CD4-positive, alpha-beta T cell treated with Interleukin-1 beta for 1 hour (primary cell): Measurements from ENCODE around the gene BTBD9.

ENCODE experiments used
- DNase-seq, 2 donors: peaks; one replicate each; pipeline ENCODE4 v3.0.0-alpha.2; 2020 to 2022

Gene BTBD9

DNA sequence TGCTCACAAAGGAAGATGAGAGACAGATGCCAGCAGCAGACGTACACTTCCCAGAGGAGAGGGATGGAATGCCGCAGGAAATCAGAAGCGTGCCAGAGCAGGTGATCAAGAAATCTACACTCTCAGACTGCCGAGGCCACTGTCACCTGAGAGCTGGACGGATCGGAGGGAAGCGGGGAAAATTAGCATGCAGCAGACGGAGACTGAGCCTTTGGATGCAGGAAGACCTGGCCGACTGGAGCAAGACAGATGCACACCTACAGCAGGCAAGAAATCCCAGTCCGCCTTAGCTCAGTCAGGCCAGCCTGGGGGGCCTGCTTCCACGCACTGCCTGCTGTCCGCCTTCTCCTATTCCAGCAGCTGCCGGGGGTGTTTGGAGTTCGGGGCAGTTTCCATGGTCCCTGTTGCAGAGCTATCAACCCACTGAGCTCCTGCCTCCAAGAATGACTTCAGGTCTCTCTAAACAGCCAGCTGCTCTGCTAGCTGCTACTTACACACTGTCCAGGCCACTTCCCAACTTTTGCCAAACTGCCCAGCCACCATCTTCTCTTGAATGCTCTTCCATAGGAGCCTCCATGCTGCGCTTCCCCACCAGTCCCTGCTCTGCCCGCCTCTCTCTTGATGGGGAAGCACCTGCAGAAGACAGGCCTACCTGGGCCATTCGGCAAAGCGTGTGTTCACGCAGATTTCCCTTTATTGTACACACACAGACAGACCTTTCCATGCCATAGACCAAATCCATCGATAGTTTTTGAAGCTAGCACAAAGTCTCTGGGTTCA is 451.7 kb downstream of the BTBD9 start:
- no peak for DNase-seq

DNA sequence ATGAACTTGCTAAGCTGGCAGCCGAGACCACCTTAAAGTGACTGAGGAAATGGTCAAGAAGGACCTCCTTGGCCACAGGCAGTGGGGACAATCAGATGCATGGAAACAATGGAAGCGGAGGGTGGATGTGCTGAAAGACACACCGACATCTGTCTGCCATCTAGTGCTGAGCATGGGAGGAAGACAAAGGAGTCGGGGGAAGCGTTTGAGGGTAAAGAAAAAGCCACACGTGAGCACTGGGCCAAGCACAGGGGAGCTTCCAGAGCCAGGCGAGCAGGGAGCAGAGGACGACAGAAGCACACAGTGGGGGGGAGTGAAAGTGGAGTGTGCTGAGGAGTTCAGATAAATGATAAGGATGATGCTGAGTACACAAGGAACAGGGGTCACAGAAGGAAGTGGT is 452.4 kb downstream of the BTBD9 start:
- no peak for DNase-seq

DNA sequence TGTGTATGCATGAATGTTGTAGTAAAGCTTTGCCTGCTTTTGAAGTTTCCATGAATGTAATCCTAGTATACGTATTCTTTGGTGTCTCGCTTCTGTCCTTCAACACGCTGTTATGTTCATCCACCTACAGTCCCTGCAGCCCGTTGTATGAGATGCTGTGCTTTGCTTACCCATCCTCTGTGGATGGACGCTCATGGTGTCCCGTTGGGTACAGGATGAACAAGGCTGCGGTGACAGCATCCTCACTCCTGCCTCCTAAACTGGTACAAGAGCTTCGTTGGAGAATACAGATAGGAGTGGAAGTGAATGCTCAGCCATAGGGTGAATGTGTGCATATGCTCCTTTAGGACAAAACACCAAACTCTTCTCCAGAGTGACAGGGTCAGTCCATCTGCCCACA is 454.0 kb downstream of the BTBD9 start:
- DNase-seq: no peak

DNA sequence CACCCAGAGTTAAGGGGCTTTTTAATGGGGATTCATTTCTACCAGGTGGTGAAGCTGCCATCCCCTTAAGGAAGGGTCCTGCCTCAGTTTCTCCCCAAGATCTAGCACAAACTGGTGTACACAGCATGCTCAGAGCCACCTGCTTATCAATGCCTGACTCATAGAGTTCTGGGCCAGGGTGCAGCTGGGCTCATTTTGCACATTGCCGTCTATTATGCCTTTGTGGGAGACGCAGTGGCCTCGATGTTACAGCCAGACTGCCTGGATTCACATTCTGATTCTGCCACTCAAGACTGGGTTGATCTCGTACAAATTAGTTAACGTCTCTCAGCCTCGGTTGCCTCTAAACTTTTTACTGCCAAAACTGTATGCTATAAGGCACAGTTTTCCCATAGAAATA is 454.5 kb downstream of the BTBD9 start:
- DNase-seq: no peak

DNA sequence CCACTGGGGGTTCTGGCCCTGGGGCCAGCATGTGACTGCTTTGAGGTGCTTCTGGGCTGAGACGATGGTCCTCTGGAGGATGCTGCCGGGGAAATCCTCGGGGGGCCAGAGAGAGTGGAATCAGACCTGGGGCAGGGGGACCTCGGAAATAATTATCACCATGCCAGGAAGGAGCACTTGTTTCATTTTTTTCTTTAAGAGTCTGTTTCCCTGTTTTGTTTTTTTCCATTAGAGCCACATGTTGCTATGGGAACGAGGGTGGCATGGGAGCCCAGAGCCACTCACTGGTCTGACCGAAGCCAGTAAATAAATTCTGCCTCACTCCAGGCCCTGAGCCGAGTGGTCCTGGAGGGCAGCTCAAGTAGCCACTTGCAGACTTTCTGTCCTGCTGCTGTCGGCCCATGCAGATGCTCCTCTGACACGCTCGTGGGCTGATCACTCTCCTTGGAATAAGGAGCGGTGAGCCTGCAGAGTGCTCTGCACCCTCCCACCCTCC is 455.1 kb downstream of the BTBD9 start:
- DNase-seq: no peak

DNA sequence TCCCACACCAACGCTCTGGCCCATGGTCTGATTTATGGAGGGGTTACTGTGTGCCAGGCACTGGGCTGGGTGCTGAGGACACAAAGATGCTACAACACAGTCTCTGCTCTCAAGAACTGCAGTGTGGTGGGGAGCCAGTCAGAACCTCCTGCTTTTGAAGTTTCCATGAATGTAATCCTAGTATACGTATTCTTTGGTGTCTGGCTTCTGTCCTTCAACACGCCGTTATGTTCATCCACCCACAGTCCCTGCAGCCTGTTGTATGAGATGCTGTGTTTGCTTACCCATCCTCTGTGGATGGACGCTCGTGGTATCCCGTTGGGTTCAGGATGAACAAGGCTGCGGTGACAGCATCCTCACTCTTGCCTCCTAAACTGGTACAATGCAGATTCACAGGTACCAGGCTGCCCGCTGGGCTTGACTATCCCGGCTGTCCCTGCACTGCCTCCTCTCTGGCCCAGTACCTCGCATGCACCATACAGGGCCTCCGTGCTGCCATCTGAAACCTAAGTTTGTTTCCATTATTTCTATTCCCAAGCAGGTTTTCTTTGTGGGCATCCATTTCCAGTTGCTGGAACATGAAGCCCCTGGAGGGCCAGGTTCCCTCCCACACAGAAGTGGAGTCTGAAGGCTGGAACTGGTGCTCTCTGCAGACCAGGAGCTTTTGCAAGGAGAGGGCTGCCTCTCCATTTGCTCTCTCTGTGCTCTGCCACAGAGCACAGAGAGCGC is 455.7 kb downstream of the BTBD9 start:
- no peak for DNase-seq

DNA sequence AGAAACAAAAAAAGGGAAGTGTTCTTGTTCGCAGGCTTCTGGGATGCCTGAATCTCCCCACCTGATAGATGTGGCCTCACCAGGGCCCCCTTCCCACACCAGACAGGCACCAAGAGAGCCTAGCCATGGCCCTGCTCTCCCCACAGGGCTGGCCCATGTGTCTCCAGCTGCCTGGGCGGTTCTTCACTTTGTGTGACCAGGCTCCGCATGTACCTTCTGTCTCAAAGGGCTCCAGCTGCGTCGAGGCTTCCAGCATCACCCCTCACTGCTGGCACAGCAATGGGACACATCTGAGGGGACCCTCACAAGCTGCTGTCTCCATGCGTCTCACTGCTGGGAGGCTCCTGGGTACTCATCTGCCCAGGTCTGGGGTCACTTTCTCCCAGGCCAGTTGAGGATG is 457.3 kb downstream of the BTBD9 start:
- DNase-seq: no peak

DNA sequence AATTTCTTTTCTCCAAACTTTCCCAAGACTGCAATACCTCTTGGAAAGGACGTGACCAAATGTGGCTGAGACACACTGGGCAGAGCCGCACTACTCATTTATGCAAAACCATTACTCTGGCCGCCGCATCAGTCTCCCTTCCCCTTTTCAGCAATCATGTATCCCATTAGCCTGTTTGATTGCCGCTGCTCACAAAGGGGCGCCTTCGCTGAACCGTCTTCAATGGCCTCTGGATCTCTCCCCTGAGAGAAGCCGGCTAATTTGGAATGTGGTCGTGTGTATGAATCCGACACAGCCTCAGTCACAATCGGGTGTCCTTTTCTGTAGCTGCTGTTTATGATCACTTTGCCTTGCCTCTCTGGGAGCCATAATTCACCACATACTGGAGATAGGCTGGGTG is 459.1 kb downstream of the BTBD9 start:
- DNase-seq: no peak

DNA sequence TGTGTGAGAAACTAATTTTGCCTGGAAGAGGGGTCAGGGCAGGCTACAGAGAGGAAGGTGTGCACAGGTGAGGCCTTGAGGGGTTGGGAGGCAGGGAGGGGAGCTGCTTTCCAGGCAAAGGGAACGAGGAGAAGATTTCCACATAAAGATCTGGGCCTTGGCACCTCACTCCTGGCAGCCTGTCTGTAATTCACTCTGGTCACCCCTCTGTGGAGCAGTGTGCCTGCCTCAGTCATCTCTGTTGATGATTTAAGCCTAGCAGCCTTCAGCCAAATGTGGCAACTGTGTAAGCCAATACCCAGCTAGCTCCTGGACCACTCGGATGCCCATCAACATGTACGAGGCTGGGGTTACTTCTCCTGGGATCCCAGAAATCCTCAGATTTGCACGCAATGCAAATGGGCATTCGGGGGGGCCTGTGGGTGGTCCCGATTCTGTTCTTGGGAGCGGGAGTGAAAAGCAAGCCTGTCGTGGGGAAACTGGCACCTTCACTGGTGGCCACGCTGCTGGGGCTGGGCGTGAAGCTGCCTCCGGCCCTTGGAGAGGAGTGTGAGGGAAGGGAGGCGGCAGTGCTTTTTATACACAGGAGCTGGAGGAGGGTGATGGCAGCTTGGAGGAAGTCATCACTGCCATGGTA is 459.8 kb downstream of the BTBD9 start:
- DNase-seq: no peak

DNA sequence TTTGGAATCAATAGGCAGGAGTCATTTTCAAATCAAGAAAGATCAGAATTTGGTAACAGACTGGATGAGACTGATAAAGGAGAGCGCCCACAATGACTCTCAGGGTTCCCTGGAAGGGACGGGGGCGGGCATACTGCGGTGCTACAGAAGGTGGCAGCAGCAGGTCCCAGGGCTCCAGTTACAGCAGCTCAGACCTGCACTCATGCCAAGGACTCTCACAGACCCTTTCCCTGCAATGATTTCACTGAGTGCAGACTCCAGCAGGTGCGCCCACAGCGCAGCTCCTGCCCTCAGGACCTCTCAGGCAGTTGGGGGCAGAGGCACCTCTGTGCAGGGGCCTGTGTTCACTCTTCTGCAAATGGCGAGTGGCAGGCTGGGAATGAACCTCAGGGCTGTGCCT is 460.4 kb downstream of the BTBD9 start:
- DNase-seq: no peak

DNA sequence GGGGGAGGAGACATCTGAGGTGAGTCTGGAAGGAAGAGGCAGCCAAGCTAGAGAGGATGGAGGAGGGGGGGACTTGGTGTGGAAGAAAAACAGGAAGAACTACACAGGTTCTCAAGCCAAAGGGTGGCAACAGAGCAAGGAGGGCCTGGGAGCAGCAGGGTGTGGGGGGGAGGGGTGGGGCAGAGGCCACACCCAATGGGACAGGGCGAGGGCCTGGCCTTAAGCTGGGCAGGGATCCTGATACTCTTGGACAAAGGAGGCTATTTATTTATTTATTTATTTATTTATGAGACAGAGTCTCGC is 461.2 kb downstream of the BTBD9 start:
- DNase-seq: no peak

DNA sequence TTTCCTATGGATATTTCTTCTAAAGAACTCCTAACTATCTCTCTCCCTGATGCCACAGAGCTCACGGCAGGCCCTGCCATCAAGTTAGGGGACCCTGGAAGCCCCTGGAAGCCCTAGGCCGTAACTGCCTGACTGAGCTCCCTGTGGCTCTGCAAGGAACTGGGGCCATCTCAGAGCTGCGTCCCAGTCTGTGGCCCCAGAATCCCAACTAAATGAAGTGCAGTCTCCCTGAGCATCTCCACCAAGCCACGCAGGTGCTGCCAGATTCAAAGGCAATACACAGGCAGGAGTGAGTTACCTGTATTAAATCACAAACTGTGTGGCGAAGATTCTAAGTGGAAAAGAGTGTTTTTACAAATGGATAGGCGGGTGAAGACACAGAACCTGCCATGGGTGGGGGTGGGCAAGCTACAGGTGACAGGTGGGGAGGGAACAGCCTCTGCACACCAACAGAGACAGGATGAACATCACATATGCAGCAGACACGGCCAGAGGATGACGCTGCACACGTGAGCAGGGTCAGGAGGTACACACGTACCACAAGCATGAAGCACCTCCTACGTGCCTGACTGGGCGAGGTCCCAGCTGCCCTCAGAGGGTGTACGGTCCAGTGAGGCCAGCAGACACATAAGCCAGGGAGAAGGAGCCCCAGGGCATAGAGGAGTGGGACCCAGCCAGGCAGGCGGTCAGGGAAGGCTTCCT is 461.7 kb downstream of the BTBD9 start:
- no peak for DNase-seq

DNA sequence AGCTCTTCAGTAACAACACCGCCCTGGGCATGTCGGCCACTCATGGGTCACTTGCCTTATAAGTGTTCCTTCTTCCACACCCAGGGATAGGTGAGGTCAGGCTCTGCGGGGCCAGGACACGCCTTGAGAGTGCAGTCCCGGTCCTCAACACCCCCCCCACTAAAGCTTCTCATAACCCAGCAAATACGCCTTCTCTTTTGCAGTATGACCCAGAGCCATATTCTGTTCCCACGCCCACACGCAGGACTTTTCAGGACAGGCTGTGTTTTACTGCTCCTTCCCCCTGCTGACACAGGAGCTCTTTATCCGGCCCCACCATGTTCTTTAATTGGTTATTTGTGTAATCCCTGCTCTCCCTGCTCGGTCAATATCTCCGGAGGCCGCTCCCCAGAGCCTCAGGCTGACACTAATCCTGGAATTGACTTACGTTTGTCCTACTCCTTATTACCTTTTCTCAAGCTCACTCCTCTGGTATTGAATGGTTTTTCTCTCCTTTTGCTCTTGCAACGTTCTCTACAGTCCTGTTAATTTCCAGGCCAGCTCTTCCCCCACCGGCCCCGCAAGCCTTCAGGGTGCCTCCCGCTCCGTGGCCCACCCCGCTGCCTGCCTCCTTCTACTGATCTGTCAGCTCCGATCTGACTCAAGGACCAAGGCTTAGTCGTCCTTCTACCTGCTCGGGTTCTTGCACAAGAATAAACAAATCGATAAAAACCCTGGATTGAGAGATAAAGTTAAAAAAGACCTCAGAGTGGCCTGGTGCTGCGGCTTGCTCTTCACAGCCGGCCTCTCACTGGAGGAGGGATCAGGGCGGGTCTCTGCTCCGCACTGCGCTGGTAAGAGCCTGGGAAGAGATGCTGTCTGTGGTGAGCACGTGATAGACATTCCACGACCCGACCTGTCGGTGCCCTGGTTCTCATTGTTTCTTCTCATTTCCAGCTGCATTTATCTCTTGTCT is 462.7 kb downstream of the BTBD9 start:
- DNase-seq: no peak

DNA sequence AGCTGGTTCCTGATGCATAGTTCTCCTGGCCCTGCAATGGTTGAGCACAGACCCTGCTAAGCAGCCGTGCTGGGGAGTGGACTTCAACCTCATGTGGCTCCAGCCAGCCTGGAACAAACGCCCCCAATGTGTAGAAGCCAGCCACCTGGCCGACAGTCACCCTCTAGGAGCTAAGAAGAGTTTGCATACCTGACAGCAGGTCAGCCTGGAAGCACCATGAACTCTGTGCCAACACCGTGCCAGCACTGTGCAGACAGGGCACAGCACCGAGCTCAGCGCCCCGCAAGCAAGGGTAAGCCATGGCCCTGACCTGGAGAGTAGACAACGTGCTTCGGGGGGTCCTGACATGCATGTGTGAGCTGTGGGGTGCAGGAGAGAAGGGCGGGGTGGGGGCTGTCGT is 463.9 kb downstream of the BTBD9 start:
- no peak for DNase-seq

DNA sequence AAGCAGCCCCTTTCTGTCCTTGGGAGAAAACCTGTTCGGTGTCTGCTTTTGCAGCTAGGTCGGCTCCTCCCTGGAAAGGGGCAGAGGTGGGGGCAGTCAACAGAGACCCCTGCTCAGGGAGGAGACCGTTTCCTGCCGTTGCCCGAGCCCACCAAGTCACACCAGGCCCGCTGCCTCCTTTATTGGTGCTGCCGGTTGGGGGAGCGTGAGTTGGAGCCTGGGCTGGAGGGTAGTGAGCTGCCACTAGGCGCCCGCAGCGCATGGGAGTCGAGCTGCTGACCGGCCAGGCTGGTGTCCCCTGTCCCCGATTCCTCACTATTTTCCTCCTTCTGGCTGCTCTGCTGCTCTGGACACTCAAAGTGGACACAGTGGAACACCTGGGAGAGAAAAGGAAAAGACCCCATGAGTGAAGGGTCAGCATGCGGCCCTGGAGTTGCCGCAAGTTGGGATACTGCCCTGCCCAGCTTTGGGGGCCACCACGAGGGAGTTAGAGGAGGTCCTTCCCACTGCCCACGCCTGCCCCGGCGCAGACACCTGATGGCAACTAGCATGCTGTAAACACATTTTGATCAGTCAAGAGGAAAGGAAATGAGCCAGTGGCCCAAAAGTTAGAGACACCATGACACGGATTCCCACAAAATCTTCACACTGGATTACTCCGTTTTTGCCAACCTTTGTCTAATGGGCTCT is 464.8 kb downstream of the BTBD9 start:
- no peak for DNase-seq

DNA sequence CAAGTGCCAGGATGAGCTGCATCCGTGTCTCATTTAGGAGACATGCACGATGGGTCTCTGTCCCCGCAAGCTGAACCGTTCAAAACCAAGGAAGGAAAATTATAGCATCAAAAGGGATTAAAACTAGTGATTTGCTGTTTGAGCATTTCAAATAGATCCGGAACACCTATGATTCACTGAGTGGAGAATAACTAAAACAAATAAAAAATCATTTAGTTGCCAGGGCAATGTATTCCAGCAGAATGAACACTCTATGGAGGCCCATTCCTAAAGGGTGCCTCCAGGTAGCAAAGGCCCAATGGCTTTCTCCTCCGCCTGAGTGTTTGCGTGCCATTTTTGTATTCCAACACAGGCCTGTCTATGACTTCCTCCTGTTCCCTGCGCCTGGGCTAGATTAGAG is 465.4 kb downstream of the BTBD9 start:
- no peak for DNase-seq

DNA sequence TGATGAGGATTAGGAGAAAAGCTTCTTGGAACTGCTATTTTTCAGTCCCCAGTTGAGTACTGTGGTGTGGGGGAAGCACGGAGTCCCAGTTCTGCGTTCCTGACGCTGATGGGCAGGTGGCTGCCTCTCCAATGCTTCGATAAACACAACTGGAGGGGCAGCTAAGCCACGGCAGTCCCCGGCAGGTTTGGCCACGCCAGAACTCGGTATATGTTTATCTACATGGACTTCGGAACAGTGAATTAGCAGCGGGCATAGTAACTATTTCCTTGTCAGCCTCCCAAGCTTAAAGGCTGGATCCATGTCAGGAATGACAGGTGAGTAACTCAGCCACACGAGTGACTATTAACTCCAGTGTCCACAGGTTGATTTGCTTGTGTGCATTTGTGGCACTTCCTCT is 465.8 kb downstream of the BTBD9 start:
- DNase-seq: no peak

DNA sequence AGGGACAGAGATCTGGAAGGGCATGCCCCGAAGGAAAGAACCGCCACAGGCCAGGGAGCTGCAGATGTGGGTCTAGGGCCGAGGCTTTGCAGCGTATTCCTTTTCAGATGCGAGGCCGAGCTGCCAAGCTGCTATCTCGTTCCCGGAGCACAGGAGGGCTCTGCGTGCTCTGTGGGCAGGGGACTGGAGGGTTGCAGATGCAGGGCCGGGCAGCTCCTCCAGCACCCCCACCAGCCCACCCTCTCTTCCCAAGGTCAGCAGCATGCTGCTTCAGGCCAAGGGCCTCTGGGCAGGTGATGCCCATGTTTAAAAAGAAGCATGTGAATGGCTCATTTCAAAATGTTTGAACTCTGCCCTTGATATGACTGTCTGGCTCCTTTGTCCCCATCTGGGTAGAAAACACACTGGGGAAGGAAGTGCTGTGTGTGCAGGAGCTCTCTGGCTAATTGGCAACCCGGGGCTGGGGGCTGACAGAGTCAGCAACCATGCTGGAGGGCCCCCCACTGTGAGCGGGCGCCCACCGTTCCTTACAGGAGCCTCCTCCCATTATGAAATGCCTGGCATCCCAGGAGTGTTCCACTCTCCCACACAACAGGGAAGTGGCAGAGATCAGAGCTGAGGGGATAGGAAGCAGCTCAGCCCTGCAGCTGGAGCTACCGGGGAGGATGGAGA is 466.9 kb downstream of the BTBD9 start:
- no peak for DNase-seq

DNA sequence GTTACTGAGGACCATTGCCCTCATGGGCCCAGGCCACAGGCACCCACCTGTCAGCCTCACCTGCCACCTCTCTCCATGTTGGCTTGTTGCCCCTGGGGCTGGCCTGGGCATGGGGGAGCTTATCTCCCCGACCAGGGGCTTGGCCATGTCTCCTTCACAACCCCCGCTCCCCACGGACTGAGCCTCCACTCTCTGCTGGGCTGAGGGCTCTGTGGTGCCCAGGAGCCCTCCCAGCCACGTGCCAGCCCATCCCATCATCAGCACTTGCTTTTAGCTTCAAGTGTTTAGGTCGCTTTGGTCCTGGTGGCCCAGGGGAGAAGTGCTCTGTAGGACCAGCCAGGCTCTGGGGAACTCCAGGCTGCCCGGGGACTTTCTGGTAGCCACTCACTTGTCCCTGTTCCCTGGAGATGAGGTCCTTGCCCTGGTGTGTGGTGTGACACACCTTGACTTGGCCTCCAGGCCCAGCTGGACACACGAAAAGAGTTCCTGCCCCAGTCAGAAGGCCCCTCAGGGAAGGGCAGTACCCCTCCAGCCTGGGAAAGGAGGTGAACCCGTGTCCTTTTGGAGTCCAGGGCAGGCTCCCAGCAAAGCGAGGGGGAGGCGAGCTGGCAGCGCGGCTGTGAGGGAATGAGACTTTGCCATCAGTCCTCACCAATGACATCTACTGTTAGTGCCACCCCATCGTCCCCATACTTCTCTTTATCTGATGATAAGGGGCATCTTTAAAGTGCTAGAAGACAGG is 467.6 kb downstream of the BTBD9 start:
- DNase-seq: no peak

DNA sequence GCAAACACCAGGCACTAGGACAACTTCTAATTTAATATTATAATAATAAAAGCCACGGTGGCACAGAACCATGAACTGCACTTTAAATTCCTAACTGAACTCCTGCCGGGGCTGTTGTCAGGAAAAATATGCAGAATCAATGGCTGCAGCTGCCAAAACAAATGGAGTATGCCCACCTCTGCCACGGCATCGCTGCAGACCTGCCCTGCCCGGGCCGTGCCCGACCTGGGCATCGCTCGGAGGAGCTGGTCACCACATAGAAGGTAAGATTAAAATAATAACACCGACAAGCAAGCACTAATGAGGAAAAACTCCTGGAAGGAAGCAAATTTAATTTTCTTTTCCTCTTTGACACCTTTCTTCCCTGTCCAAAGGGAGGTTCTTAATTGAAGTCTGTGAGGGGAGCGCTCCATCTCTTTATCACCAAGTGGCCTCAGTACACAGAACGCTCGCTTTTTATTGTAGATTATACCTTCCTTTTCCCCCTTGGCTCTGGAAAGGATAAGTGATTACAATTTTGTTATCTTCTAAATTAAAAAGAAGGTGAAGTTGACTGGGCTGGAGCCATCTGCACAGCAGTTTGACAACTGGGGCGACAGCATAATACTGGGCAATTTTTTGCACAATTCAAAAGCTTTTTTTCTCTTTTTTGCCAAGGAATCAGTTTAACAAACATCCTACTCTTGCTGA is 468.9 kb downstream of the BTBD9 start:
- no peak for DNase-seq
